GM12801 (cell line): ENCODE results near the gene KDELR3.

Source experiments
- CTCF ChIP-seq: IDR thresholded peaks from one replicate; pipeline ENCODE4 v1.5.1; 2011; ENCODE audit warnings: control low read depth; ENCODE audit not compliant: insufficient read length; ENCODE audit errors: extremely low read depth

The KDELR3 gene

GRCh38 chr22:38501797-38502672 lies 34.1 kb downstream of the KDELR3 start:
- no peak for TF ChIP-seq CTCF

- no peak for TF ChIP-seq CTCF
Measured at GRCh38 chr22:38503021-38503420, 35.1 kb downstream of the KDELR3 start.

- no peak for TF ChIP-seq CTCF
Measured at GRCh38 chr22:38504731-38505540, 37.0 kb downstream of the KDELR3 start.

GRCh38 chr22:38505541-38506117 lies 37.7 kb downstream of the KDELR3 start:
- no peak for TF ChIP-seq CTCF

GRCh38 chr22:38506118-38506962 lies 38.4 kb downstream of the KDELR3 start, which contains the start of gene DDX17:
Gene DDX17, minus strand, starts transcription at chr22:38506311.
- TF ChIP-seq CTCF, result no peak

- TF ChIP-seq CTCF, result no peak
Measured at GRCh38 chr22:38510416-38510970, 42.6 kb downstream of the KDELR3 start.
